HG02870 (cell line): ENCODE results near the gene MEA1.
"Not testable (repeated sequence)": the region's sequence is repeated elsewhere in the genome, so short reads cannot be mapped to it uniquely, and the experiment has no call there.

Experiments
- ATAC-seq: cut with Tn5 transposase; IDR thresholded peaks from one replicate; pipeline ENCODE4 v1.9.1; 2021; ENCODE audit warnings: mild to moderate bottlenecking, moderate library complexity; ENCODE audit not compliant: unreplicated experiment

The MEA1 gene

GRCh38 chr6:43013843-43014433 lies at the start of gene MEA1, which contains the start of gene KLHDC3:
MEA1 (minus strand) TSS chr6:43013946; CDS start chr6:43013813, 133 bp downstream.
KLHDC3 (plus strand) TSS chr6:43014249; CDS start chr6:43017193, 2,944 bp downstream.
- peak; percentile 85 for ATAC-seq

GRCh38 chr6:43062818-43063217 lies 49.1 kb upstream of the MEA1 start:
- no peak for ATAC-seq

- no peak for ATAC-seq
These were observed 48.1 kb upstream of the MEA1 start for GRCh38 chr6:43061861-43062260.

GRCh38 chr6:43060755-43061633 lies 47.2 kb upstream of the MEA1 start:
- ATAC-seq, result no peak

- ATAC-seq, result no peak
These were observed 46.4 kb upstream of the MEA1 start for GRCh38 chr6:43060034-43060754.

- ATAC-seq, result peak; percentile 90
These were observed 45.7 kb upstream of the MEA1 start, which contains the start of the genes KLC4 and MRPL2 for GRCh38 chr6:43059168-43060033. KLC4 (plus strand) TSS chr6:43059631; CDS start chr6:43061336, 1,705 bp downstream. MRPL2 (minus strand) TSS chr6:43059434; CDS start chr6:43059381, 53 bp downstream.

GRCh38 chr6:43058531-43058930 lies 44.8 kb upstream of the MEA1 start:
- ATAC-seq, result no peak

GRCh38 chr6:43055966-43056365 lies 42.2 kb upstream of the MEA1 start:
- no peak for ATAC-seq

GRCh38 chr6:43054206-43054943 lies 40.6 kb upstream of the MEA1 start:
- ATAC-seq, result no peak

- ATAC-seq, result peak; percentile 81
These were observed 39.9 kb upstream of the MEA1 start, which contains the start of gene CUL7 for GRCh38 chr6:43053545-43054205. CUL7 (minus strand) TSS chr6:43053851; CDS start chr6:43052788, 1,063 bp downstream.

- ATAC-seq, result peak; percentile 23
These were observed 39.2 kb upstream of the MEA1 start for GRCh38 chr6:43052842-43053544.

GRCh38 chr6:43052225-43052841 lies 38.6 kb upstream of the MEA1 start:
- no peak for ATAC-seq

- ATAC-seq, result no peak
These were observed 37.2 kb upstream of the MEA1 start for GRCh38 chr6:43050981-43051380.

GRCh38 chr6:43047998-43048397 lies 34.3 kb upstream of the MEA1 start:
- no peak for ATAC-seq

GRCh38 chr6:43045371-43045930 lies 31.7 kb upstream of the MEA1 start:
- no peak for ATAC-seq

GRCh38 chr6:43043310-43043709 lies 29.6 kb upstream of the MEA1 start:
- ATAC-seq, result no peak

- ATAC-seq, result not testable (repeated sequence)
These were observed 27.7 kb upstream of the MEA1 start for GRCh38 chr6:43041475-43041874.
